IPS-18c (cell line): Measurements from ENCODE around the gene LGALS13.

Experiments
- H3K4me3 ChIP-seq: 2 replicates; pipeline ENCODE4 v1.7.0; 2013; ENCODE audit warnings: low read depth, mild to moderate bottlenecking, low read length, moderate library complexity; ENCODE audit not compliant: insufficient read depth
- H3K9me3 ChIP-seq: one replicate; pipeline ENCODE4 v1.6.1; 2013; ENCODE audit warnings: mild to moderate bottlenecking, low read length, moderate library complexity; ENCODE audit not compliant: control insufficient read depth, insufficient read depth

Gene LGALS13

GRCh38 chr19:39602224-39602623, at the start of gene LGALS13:
LGALS13 (plus strand) TSS chr19:39602524; CDS start chr19:39602569, 45 bp downstream.
- Histone ChIP-seq H3K9me3 (no peaks in the 10 kb centered on the region), H3K4me3 (no peak within 1 kb of the TSS)

DNA sequence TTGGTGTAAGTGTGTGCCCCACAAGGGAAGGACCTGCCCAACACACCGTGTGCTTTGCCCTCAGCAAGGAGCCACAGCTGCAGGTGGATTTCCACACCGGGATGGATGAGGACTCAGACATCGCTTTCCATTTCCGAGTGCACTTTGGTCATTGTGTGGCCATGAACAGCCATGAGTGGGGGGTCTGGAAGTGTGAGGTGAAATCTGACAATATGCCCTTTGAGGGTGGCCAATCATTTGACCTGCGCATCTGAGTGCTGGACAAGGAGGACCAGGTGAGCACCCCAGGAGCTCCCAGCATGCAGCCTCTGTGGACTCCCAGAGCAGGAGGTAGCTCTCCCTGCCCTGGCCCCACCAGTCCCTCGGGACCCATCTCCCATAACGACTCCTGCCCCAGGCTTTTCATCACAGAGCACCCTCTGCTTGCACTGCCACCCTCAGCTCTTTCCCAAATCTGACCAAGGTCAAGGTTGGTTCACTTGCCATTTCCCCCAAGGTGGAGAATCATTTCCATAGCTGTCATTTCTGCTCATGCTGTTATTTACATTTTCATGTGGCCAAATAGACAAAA, 49.2 kb upstream of the LGALS13 start:
- Histone ChIP-seq H3K4me3 (no peak overlapping the region), H3K9me3 (no peaks in the 10 kb centered on the region)

DNA sequence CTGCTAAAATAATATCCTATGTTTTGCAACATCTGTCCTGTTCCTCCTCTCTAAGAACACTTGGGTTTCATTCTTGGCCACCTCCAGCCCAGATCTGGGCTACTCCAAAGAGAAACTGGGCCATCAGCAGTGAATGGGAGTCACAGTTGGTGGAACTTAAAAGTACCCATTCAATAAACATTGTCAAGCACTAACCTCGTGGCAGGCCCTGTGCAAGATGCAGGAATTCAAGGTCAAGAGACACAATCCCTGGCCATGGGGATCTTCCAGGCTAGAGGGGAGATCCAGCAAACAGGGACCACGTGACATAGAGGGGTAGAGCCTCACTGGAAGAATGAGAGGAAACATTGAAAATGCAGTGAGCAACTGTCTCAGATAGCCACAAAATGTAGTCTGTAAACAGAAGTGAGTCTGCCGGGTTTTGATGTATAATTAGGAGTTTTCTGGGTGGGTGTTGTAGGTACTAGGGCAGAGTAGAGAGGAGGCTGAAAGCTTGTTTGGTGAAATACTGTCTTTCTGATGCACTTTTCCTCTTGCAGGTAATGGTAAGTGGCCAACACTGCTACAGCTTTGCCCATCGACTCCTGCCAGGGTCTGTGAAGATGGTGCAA, 47.5 kb upstream of the LGALS13 start:
- Histone ChIP-seq H3K4me3 (no peak overlapping the region), H3K9me3 (no peaks in the 10 kb centered on the region)

- H3K4me3 ChIP-seq = no peak overlapping the region
- no peaks in the 10 kb centered on the region for H3K9me3 ChIP-seq
These were observed 46.4 kb upstream of the LGALS13 start for GRCh38 chr19:39555883-39556282.

- Histone ChIP-seq H3K9me3 (no peaks in the 10 kb centered on the region), H3K4me3 (no peak overlapping the region)
These were observed 44.3 kb upstream of the LGALS13 start for GRCh38 chr19:39557811-39558623.

- no peaks in the 10 kb centered on the region for H3K9me3 ChIP-seq
- H3K4me3 ChIP-seq = no peak overlapping the region
These were observed 43.7 kb upstream of the LGALS13 start for GRCh38 chr19:39558624-39559117.

DNA sequence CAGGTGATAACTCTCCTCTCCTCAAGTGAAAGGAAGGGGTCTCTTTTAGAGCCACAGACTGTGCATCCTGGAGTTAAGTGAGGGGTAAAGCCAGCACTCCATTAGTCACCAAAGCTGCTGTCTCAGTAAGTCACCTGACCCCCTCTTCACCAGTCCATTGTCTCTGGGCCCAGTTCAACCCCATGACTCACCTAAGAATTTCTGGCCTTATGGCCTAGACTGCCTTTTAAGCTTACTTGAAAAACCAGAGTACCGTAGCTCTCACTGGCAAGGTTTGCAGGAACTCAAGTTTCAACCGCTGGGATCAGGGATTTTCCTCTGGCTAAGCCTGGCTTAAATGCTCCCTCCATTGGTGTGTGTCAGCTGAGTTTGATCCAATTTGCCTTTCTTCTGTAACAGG, 38.9 kb upstream of the LGALS13 start:
- no peak overlapping the region for H3K4me3 ChIP-seq
- no peaks in the 10 kb centered on the region for H3K9me3 ChIP-seq

DNA sequence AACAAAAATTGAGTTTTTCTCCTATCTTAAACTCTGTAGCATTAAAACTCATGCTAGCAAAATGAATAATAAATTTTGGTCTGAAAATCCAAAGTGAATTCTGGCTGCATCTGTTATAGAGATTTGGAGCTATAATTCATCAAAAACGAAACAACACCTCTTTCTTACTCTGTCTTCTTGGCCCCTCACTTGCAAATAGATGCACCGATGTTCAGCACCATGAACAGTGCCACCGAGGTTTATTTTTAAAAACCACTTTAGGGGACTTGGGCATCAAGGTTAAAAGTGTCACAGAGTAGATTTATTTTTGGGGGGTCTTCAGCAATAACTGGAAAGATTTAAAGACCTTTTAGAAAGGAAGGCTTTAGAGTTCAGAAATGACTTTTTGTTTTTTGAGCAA, 36.3 kb upstream of the LGALS13 start:
- Histone ChIP-seq H3K9me3 (no peaks in the 10 kb centered on the region), H3K4me3 (no peak overlapping the region)

- H3K4me3 ChIP-seq = no peak overlapping the region
- H3K9me3 ChIP-seq = no peaks in the 10 kb centered on the region
These were observed 33.7 kb upstream of the LGALS13 start for GRCh38 chr19:39568604-39569003.

- no peaks in the 10 kb centered on the region for H3K9me3 ChIP-seq
These were observed 19.9 kb upstream of the LGALS13 start for GRCh38 chr19:39582442-39582841.

DNA sequence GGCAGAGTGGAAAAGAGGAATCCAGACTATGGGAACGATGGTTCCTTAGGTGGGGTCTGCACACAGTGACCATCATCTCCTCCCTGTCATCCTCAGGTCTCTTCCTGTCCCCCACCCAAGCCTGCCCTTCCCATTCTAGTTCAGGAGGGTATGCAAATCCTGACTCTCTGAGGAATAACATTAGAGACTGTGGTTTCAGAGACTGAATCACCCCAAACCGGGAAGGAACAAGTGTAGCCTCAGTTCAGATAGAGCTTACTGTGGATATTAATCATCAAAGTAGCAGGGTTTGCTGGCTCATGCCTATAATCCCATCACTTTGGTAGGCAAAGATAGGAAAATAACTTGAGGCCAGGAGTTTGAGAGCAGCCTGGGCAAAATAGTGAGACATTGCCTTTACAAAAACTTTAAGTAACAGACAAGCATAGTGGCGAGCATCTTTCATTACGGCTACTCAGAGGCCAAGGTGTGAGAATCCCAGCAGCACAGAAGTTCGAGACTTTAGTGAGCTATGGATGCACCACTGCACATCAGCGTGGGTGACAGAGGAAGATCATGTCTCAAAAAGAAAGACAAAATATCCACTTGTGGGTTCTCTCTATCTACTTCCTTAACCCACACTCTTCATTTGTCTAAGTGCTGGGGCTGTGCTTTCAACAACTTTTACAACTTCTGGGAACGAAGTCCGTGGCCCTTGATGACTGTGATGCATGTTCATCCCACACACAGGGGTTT, 19.3 kb upstream of the LGALS13 start:
- Histone ChIP-seq H3K9me3 (no peaks in the 10 kb centered on the region), H3K4me3 (no peak overlapping the region)

More at GRCh38 chr19:39582442-39582841, 19.9 kb upstream of the LGALS13 start:
- H3K4me3 ChIP-seq = no peak overlapping the region

DNA sequence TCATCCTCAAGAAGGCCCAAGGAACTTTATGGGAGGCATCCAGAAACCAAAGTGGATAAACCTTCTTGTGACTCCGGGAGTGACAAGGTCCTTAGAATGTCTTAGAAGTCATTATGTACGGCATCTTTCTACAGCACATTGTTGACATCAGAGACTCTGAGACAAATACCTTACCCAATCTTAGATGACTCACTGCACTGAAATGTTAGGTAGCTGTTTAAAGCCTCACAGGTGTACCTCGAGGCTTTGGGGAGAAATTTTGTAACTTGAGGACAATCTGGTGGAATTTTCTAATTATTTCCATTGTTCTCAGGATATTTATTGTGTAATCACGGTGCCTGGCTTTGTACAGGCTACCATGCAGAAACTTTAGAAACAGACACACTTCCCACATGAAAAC, 14.8 kb upstream of the LGALS13 start:
- Histone ChIP-seq H3K9me3 (no peaks in the 10 kb centered on the region), H3K4me3 (no peak overlapping the region)

DNA sequence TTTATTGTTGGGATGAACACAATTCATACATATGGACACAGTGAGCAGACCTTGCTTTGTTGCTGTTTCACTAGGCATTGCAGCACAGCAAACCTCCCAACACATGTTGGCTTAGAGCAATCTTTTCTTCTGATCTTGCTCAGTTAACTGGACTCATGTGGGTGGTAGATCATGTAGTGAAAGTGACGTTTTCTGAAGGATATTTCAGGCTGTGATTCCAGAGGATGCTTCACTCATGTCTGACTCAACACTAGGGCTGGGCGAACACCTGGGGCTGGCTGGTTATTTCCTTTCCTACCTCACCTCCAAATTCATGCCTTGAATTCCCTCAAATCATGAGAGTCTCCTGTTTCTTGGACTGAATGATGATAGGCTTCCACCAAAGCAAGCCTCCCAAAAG, 14.3 kb upstream of the LGALS13 start:
- Histone ChIP-seq H3K9me3 (no peaks in the 10 kb centered on the region), H3K4me3 (no peak overlapping the region)

- Histone ChIP-seq H3K9me3 (no peaks in the 10 kb centered on the region), H3K4me3 (no peak overlapping the region)
These were observed 12.1 kb upstream of the LGALS13 start for GRCh38 chr19:39590265-39590664.

DNA sequence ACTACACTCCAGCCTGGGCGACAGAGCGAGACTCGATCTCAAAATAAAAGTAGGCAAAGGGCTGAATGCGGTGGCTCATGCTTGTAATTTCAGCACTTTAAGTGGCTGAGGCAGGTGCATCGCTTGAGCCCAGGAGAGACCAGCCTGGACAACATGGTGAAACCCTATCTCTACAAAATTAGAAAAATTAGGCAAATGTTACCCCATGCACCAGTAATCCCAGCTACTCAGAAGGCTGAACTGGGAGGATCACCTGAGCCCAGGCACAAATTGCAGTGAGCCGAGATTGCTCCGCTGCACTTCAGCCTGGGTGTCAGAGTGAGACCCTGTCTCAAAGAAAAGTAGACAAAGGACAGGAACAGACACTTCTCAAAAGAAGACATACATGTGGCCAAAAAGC, 9.9 kb upstream of the LGALS13 start:
- H3K4me3 ChIP-seq = no peak overlapping the region
- no peaks in the 10 kb centered on the region for H3K9me3 ChIP-seq

DNA sequence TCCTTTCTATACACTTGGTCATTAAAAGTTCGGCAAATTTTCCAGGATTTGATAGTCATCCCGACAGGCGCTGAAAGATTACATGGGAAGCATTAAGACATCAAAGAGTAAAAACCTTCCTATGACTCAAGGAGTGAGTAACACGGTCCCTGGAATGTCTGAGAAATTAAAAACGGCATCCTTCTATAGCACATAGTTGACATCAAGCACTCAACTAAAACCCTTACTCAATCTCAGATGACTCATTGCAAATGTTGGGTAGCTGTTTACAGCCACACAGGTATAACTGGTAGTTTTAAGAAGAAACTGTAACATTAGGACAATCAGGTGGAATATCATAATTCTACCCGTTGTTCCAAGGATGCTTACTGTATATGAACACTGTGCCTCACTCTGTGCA, 6.4 kb upstream of the LGALS13 start:
- Histone ChIP-seq H3K9me3 (no peaks in the 10 kb centered on the region), H3K4me3 (no peak overlapping the region)

DNA sequence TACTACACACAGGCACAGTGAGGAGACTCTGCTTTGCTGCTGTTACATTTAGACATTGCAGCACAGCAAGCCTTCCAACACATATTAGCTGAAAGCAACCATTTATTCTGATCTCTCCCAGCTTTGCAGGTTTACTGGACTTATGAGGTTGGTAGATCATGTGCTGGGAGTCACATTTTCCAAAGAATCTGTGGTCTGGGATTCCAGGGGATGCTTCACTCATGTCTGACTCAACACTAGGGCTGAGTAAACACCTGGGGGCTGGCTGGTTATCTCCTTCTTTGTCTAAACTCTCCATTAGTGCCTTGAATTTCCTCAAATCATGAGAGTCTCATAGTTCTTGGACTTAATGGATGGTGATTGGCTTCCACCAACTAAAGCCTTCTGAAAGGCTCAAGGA, 5.4 kb upstream of the LGALS13 start:
- no peak overlapping the region for H3K4me3 ChIP-seq
- H3K9me3 ChIP-seq = no peaks in the 10 kb centered on the region
